Measurements from ENCODE around the gene DUSP22.
"Not testable (repeated sequence)": the region's sequence is repeated elsewhere in the genome, so short reads cannot be mapped to it uniquely, and the experiment has no call there.

The DUSP22 gene

DNA sequence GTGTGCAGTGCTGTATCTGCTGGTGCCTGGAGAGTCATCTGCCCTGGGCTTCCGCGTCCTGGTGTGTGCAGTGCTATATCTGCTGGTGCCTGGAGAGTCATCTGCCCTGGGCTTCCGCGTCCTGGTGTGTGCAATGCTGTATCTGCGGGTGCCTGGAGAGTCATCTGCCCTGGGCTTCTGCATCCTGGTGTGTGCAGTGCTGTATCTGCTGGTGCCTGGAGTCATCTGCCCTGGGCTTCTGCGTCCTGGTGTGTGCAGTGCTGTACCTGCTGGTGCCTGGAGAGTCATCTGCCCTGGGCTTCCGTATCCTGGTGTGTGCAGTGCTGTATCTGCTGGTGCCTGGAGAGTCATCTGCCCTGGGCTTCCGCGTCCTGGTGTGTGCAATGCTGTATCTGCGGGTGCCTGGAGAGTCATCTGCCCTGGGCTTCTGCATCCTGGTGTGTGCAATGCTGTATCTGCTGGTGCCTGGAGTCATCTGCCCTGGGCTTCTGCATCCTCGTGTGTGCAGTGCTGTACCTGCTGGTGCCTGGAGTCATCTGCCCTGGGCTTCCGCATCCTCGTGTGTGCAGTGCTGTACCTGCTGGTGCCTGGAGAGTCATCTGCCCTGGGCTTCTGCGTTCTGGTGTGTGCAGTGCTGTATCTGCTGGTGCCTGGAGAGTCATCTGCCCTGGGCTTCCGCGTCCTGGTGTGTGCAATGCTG lies 33.0 kb downstream of the DUSP22 start:
- DNase-seq = not testable (repeated sequence)

DNA sequence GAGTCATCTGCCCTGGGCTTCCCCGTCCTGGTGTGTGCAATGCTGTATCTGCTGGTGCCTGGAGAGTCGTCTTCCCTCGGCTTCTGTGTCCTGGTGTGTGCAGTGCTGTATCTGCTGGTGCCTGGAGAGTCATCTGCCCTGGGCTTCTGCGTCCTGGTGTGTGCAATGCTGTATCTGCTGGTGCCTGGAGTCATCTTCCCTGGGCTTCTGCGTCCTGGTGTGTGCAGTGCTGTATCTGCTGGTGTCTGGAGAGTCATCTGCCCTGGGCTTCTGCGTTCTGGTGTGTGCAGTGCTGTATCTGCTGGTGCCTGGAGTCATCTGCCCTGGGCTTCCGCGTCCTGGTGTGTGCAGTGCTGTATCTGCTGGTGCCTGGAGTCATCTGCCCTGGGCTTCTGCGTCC lies 33.8 kb downstream of the DUSP22 start:
- not testable (repeated sequence) for DNase-seq

DNA sequence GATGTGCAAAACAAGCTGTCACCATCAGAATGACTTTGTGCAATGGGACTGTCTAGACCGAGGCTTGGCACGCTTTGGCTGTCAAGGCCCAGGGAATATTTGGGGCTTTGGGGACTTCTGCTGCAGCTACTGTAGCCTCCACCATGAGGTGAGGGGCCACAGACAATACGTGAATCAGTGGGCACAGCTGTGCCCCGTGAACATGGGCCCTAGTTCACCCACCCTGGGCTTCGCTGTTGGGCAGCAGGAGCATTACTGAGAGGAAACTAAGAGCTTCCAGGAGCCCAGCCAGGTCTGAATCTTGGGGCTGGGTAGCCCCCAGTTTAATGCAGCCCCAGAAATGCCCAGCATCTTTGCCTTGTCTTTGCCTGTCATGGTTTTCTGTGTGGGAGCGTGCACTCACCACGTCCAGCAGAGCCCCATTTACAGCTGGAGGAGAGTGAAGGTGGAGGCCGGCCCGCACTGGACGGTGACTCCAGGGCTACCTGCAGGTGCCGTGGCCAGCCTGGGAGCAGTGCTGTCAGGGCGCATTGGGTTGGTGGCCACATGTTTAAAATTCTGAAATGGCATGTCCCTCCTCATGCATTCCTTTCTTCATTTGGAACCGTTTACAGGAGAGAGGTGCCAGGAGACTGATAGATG lies 34.7 kb downstream of the DUSP22 start:
- no peak for DNase-seq

DNA sequence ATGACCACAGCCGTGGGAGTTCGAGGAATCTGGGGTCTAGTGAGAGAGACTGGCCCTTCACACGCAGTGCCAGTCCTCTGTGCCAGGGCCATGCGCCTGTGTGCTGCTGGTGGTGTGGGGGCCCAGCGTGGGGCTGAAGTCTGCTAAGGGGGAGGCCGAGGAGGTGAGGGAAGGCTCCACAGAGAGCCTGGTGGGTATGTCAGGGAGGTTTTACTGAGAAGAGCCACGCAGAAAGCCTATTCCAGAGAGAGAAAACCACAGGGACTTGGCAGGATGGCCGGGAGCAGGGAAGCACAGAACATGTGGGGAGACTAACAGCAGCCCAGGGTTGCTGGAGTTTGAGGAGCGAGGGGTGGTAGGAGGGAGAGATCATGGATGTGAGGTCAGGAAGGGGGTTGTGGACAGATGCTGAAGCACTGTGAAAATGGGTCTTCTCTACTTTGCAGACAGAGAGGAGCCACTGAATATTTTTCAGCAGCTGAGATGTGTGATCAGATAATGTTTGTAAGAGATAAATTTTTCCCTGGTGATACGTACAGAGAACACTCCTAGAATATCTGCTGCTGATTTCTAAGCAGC lies 35.3 kb downstream of the DUSP22 start:
- DNase-seq = no peak

DNA sequence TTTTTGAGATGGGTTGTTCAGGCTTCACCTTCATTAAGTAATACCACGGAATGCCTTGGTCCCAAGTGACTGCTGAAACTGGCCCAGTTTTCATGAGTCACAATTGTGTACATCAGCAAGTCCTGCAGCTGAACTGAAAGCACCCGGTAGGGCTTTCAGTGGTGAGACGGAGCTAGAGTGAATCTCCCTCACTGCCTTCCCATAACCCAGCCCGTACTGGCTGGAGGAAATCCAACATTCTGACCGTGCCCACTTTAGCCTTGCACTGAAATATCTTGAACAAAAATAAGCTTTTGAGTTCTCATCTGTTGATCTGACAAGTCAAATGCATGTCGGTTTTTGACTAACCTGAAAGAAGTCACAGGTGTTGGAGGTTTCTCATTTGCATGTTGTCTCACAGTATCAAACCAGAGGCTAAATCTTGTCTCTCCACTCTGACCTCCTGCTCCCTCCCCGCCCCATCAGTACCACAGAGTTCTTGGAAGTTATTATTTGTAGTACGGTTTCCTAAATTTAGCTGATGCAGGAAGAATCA lies 35.9 kb downstream of the DUSP22 start:
- DNase-seq = no peak

DNA sequence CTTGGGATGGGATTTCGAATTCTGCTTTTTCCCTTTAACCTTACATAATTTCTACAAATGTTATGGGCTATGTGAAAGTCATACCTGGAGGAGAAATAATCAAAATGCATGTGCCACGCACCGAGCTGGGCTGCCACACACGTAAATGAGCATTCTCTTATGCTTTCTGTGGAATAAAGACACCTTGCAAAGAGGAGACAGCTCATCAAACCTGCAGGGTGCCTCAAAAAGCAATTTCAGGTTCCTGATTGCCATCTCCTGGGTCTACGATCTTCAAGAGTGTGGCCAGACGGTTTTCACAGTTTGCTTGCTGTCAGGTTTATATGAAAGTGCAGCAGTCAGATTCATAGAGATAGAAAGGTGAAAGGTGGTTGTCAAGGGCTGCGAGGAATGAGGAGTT lies 36.6 kb downstream of the DUSP22 start:
- DNase-seq = no peak

DNA sequence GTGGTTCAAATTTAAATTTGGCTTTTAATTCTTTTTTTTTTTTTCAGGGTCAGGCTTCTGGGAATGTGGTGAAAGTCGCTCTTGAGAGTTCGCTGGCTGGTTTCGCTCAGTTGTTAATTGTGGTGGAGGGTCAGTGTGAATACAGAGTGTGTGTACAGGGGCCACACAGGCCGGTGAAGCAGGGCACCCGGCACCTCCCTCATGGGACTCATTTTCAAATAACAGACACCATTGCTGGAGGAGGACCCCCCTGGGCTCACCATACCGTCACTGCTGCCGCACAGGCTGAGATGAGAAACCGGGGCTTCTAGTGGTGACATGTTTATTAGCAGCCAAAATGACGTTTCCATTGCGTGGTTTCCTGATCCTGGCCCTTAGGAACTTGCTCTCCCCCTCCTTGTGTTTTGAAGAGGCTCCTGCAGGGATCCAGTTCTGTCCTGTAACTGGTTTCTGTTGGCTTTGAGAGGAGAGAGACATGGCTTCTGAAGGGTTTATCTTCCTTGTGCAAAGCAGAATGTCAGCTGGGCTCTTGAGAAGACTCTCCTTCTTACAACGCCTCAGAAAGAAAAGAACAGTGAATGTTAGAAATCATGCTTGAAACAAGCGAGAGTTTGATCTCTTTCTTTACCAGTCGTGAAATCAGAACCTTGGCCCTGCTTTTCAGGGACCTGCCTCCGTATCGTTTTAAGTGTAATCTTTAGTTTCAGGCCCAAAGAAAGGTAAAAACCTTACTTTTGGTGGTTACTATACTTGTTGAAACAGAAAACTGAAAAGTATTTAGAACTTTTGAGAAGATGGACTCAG lies 37.8 kb downstream of the DUSP22 start:
- no peak for DNase-seq

DNA sequence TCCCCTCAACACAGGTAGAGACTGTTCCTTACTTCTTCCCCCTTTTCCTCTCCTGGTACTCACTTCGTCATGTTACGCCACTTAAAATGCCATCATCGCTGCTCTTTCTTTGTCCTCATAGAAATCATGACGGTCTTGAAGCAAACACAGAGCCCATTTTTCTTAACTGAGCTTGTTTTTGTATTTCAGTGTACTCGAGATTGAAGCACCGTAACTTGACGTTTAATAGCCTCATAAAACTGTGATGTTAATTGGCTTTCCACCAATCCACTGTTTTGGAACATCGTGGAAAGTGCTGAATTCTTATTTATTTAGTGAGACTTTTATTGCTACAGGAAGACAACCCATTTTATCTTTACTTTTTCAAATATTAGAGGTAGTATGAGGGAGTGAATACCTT lies 38.7 kb downstream of the DUSP22 start:
- no peak for DNase-seq

DNA sequence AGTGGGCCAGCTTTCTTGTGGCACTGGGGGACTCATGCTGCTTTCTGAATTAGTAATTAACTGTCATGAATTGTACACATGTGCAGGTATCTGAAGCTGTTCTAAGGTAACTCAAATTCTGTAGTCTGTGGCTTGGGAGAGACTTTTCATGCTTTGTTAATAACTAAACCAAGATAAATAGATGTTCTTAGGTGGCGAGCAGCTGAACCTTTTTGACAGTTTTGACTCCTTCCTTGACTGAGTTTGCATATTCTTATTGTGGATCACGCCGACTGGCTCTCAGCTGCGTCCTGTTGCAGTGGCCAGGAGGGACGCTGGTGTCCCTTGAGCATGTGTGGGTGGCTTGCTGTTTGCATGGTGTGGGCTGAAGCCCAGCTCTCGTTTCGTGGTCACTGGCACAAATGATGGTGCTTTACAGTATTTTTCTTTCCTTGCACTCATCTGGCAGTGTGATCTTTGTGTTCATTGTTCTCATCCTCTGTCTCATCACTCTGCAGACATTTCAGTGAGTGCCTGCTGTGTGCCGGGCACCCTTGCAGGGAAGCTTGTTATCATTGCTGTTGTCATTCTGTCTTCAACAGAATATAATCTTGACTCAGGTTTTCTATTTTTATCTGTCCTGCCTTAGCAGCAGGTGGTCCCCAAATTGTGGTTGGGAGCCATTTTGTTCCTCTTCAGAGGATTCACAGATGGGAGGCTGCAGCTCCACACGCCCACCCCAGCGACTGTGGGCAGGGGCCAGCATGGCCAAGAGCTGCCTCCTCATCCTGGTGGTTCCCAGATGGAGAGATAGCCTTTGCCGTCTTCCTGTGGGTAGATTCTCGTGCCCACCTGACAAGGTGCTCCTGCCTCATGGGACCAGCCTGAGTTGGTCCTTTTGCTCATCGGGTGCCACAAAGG lies 39.6 kb downstream of the DUSP22 start:
- DNase-seq = no peak

DNA sequence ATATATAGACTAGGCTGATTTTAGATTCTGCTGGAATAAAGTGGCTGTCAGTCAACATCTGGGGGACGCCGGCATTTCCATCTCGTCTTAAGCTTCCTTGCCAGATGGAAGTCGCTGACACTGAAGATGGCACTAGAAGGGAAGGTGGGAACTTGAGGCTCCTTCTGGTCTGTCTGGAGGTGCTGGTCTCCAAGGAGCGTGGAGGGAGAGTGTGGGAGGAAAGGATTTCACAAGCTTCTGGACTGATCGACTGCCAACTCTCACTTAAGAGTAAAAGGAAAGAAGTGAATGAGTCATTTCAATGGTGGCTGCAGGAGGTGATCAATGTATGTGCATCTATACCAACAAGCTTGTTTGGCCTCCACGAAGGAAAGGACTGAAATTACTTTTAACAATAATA lies 40.4 kb downstream of the DUSP22 start:
- DNase-seq = no peak

DNA sequence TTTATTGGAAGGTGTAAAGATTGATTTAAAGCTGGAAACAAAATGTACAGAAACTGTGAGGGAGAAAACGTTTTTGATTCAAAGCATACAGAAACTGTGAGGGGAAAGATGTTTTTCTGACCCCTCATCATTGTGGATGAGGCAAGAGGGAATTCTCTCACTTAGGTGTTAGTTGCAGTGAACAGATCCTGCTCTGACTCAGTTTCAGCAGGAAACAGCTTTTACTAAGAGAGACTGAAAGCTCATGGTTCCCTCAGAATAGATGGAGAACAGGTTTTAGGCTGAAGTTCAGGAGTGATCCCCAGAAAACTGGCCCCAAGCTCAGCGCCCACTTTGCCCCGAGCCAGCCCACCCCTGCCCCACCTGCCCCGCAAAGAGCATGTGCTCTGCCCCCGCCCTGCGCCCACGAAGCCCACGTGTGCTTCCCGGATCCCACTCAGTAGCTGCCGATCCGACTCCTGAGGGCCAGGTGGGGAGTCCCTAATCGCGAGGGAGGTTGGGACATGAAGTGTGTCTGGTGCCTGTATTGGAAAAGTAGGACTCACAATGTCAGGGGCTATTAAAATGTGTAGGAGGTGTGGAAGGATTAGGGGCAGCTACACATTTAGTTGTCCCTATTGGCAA lies 41.2 kb downstream of the DUSP22 start:
- no peak for DNase-seq

DNA sequence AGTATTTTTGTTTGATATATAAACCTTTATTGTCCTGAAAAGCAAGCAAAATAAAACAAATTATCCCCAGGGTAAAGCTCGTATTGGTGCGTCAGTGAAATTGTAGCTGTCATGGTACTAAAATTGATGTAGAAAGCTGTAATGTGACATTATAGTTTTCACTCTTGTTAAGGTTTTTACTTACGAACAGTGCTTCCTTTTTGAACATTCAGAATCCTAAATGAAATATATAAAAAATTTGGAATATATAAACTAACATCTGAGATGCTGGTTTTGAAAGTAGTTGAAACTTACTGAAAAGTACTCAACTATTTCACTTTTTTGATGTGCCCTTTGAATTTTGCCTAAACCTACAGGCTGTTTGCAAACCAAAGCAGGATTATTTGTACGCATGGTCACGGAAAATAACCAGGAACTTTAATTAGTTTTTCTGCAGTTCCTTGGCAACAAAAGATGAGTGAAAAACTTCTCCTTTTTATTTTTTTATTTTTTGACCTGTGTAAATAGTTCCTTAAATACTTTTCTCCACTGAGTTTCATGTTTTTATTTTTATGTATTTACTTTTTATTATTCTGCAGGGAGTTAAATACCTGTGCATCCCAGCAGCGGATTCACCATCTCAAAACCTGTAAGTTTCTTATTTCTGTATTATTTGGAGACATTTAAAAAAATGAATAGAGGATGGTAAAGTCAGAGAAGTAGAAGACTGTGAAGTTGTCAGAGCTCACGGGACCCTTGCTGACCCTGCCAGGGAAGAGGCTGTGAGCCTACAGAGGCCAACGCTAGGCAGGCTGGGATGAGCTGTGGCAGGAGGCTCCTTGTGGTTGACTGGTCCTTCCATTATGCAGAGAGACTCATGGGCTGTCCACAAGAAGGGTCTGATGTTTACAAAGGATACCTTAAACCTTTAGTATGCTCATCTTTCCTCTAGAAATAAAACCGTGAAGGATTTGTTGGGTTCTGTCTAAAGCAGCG lies 42.5 kb downstream of the DUSP22 start:
- DNase-seq = no peak

DNA sequence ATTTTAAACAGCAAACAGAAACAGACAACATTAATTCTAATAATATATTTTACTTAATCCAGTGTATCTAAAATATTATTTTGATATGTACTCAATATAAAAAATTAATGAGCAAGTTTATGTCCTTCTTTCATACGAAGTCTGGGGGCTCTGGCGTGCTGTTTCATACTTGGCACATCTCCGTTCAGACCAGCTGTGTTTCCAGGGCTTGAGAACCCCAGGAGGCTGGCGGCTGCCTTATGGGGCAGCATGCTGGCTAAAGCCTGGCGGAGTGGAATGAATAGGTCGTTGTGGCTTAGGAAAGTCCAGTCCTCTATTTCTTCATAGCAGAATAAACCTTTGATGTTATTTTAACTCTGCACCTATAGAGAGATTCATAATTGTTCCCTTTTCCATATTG lies 43.3 kb downstream of the DUSP22 start:
- no peak for DNase-seq

DNA sequence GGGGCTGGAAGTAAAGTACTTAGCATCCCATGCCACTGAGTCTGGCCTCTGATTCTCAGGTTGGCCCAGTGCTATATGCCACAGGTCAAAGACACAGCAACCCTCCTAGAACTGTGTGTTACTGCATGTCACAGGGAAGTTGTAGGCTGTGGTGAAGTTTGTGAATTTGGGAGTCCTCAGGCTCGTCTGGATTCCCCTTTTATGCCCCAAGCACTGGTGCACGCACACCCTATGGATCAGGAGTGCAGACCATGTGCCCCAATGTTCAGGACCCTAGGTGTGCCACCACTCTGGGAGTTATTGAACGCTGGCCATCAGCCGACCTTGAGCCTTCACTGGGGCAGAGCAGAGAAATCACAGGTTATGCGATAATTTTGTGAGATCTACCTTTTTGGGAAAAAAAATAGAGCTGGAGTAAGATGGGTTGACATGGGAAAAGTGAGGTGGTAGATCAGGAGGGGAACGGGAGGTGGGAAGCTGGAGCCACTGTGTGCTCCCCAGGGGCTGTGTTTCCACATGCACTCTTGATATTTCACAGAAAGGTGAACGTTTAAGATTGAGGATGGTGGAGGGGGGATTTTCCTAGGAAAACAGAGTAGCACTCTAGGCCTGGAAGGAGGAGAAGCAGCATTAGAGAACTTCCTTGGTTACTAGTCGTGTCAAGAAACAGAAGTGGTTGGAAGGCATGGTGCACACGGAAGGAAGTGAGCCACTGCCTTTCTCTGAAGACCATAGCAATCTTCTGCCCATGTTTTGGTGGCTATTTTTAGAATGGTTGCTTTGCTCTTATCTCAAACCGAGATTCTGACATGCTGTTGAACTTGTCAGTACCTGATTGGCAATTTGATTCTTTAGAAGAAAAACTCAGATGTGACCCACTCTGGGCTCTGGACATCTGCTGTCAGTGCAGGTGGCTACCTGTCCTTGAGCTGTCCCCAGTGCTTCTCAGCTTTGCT lies 44.1 kb downstream of the DUSP22 start:
- DNase-seq = no peak

DNA sequence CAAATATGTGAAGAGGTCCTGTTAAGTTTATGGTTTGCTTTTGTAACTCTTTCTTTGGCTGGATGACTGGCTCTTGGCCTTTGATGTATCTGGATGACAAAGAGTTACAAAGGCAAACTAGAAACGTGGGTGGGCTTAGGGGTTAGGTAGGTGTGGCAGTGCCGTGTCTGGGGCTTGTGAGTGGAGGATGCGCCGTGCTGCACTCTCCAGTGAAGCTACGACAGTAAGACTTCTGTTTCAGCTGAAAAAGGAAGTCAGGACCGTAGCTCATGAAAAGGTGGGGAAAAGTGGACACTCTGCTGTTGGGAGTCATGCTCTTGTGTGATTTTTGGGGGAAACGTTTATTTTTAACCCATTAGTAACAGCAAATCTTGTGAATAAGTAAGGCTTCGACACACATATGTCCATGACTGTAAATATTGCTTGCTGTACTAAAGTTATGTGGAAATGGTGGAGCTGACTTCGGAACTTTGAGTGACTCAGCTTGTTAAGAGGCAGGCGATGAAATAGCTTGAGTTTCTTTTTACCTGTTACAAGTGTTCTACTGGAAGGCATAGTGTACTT lies 45.6 kb downstream of the DUSP22 start:
- no peak for DNase-seq

DNA sequence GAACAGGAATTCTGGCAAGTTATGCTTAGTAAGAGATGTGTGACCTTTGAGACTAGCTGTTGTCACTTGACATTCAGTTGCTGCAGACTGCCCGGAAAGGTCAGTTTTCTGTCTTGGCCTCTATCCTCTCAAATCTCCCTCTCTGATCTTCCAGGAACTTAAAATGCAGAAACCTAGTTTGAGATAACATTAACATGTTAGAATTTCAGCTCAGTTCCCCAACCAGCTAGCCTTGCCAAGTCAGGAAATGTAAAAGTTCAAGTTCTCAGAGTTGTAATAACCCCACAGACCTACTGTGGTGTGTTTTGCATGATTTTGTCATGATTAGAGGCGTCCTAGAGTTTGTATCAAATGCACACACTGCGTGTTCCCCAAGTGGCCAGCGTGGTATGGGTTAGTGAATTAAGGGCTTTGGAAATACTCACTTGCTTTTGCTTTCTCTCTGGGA lies 46.6 kb downstream of the DUSP22 start:
- no peak for DNase-seq

DNA sequence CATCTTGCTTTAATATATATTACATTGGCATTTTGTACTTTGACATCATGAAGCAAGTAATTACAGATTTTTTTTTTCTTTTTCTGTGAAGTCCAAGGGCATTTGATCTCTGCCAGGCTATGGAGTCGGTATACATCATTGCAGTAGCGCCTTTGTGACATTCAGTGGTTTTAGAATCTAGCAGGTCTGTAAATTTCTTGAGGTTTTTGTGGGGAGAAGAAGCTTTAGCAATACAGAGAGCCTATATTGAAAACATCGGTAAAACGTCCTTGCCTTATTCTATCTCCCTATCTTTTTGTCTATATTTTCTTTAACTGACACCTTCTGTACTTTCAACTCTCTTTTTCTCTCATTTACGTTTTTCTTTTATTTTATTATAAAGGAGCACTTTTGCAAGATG lies 47.2 kb downstream of the DUSP22 start:
- no peak for DNase-seq

DNA sequence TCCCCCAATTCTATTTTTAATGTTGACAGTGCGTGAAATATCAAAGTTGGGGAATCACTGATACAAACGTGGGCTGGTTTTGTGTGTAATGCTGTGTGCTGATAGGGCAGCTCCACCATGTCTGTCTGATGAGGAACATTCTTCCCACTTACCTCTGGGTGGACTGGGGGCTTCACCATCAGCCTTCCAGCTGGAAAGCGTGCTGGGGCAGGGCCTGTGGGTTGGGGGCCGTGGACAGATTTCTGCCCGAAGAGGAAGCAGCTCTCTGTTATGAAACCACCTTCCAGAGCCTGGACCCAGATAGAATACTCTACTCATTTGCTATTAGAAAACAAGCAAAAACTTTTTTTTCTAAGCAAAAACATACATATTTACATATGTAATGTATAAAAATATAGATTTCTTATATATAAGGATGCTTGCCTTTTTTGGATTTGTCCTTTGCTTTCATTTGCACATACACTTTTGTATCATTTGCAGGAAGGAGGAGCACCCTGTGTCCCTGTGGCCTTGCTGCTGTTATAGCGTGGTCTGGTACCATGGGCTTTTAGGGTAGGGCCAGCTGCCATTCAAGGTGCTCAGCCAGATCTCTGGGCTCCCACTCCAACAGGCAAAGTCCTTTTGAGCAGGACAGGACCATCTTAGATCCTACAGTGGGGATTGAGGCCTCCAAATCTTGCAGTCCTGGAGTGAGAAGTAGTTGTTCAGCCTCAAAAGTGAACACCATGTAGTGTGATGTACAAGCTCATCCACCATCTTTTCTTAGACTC lies 48.1 kb downstream of the DUSP22 start:
- no peak for DNase-seq
